ENCODE measurements around the gene SFTPA2. TPM values are rescaled to one million over a fixed set of nuclear protein-coding genes. Genes with fewer than 3 reads are reported as not detected.
"Not testable (repeated sequence)": the region's sequence is repeated elsewhere in the genome, so short reads cannot be mapped to it uniquely, and the experiment has no call there.

The SFTPA2 gene
- total RNA-seq, 1 donor from 2014 or later = 14,717 TPM

DNA sequence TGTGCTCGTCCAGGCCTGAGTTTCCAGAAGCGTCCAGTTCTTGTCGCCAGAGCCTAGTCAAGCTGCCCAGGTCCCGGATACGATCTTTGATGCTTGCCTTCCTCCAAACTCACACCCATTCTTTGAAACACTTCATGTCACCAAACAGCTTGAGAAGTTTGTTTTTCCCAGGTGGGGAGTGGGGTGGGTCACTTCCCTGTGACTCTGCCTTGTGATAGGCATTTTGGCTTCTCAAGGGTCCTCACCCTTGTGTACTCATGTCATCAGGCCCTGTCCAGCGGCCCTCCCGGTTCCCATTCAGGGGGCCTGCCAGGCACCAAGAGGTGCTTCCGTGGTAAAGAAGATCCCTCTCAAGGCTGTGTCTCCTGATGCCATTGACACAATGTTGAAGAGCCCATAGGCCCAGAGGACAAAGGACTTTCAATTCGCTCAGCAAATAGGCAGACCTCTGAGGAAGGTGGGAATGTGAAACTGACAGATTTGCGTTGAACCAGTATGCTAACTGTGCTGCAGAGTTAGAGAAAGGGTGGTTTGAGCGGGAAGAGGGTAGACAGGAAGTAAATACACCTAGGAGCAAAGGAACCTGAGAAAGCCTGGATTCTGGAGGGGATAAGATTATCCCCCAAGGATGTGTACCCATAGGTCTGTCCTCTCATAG lies 25.8 kb upstream of the SFTPA2 start:
- TF ChIP-seq, protein P1, sequence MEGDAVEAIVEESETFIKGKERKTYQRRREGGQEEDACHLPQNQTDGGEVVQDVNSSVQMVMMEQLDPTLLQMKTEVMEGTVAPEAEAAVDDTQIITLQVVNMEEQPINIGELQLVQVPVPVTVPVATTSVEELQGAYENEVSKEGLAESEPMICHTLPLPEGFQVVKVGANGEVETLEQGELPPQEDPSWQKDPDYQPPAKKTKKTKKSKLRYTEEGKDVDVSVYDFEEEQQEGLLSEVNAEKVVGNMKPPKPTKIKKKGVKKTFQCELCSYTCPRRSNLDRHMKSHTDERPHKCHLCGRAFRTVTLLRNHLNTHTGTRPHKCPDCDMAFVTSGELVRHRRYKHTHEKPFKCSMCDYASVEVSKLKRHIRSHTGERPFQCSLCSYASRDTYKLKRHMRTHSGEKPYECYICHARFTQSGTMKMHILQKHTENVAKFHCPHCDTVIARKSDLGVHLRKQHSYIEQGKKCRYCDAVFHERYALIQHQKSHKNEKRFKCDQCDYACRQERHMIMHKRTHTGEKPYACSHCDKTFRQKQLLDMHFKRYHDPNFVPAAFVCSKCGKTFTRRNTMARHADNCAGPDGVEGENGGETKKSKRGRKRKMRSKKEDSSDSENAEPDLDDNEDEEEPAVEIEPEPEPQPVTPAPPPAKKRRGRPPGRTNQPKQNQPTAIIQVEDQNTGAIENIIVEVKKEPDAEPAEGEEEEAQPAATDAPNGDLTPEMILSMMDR (IDR thresholded peaks at IDR 0.05) = no peak
- DNase-seq = peak; percentile 68
- no peaks in the 10 kb centered on the region for H3K36me3 ChIP-seq
- intact Hi-C loops (cut with DNase I) = no loop called here
- H3K27me3 ChIP-seq (ENCODE audit: low read depth) = no peaks in the 10 kb centered on the region
- peak; percentile 87 to 90 for ATAC-seq
- no peaks in the 10 kb centered on the region for H3K4me1 ChIP-seq
- H3K27ac ChIP-seq = no peak overlapping the region
- H3K9me3 ChIP-seq = no peaks in the 10 kb centered on the region
- no peak overlapping the region for H3K4me3 ChIP-seq

DNA sequence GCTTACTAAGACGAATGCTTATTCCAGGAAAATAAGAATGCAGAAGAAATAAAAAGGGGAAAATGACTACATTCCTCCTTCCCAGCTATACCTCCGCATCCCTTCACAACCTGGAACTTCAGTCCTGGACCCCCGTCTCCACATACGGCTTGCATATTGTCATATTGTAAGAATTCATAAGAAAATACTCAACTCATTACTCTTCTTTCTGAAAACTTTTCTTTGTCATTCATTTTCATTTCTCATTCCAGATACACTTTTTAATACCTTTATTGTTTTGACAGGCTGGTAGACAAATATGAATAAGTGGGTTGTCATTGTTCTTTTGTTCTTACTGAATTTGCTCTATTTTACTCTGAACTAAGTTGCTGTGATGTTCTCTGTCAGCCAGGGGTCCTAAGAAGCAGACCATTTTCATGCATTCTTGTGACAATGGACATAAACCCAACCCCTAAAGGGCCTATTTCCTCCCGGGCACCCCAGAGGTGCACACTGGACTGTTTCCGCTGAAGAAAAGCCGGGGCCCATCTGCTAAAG lies 23.3 kb upstream of the SFTPA2 start:
- Histone ChIP-seq H3K4me1 (no peaks in the 10 kb centered on the region), H3K27ac (no peak overlapping the region), H3K27me3 (ENCODE audit: low read depth) (no peaks in the 10 kb centered on the region), H3K36me3 (no peaks in the 10 kb centered on the region), H3K9me3 (no peaks in the 10 kb centered on the region), H3K4me3 (no peak overlapping the region)
- TF ChIP-seq, protein P1 (IDR thresholded peaks at IDR 0.05) = no peak
- no peak for DNase-seq
- intact Hi-C loops (cut with DNase I) = no loop called here
- no peak for ATAC-seq

DNA sequence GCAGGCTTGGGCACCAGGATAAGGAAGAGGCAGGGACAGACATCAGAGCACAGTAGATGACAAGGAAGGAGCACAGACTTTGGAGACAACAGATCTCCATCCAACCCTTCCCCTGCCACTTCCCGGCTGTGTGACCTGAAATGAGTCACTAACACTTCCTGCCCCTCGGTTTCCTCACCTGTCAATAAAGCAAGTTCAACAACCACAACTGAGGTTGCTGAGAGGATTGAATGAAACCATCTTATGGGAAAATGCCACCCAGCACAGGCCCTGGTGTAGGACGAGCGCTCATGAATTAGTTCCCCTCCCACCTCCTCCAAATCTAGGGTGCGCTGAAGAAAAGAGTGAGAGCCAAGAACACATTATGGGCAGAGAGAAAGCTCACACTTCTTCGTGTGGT lies 22.7 kb upstream of the SFTPA2 start:
- H3K27me3 ChIP-seq (ENCODE audit: low read depth); H3K9me3 ChIP-seq: not testable (repeated sequence)

DNA sequence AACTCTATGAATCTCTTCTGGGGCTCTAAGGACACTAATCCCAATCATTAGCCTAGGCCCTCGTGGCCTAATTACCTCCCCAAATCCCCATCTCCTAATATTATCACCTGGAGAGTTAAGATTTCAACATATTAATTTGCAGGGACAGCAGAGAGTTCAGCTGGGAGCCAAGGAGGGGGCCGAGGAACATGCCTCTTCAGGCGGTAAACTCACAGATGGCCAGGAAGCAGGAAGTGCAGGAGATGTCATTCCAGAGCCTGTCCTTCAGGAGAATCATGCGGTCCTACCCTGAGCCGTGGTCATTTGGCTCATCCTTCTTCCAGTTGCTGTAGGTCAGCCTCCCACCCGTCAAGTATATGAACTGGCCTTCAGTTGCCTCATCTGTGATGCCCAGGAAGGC lies 21.9 kb upstream of the SFTPA2 start:
- no peak overlapping the region for H3K4me3 ChIP-seq
- H3K27ac ChIP-seq = no peak overlapping the region
- no peaks in the 10 kb centered on the region for H3K27me3 ChIP-seq (ENCODE audit: low read depth)
- no peak for ATAC-seq
- DNase-seq = no peak
- H3K36me3 ChIP-seq = no peaks in the 10 kb centered on the region
- no peaks in the 10 kb centered on the region for H3K4me1 ChIP-seq
- H3K9me3 ChIP-seq = no peaks in the 10 kb centered on the region
- intact Hi-C loops (cut with DNase I) = no loop called here
- TF ChIP-seq, protein P1 (IDR thresholded peaks at IDR 0.05) = no peak

More for the DNA sequence above, 22.7 kb upstream of the SFTPA2 start:
- intact Hi-C loops (cut with DNase I); H3K27ac ChIP-seq; H3K36me3 ChIP-seq; DNase-seq; H3K4me1 ChIP-seq; H3K4me3 ChIP-seq; ATAC-seq: not testable (repeated sequence)

DNA sequence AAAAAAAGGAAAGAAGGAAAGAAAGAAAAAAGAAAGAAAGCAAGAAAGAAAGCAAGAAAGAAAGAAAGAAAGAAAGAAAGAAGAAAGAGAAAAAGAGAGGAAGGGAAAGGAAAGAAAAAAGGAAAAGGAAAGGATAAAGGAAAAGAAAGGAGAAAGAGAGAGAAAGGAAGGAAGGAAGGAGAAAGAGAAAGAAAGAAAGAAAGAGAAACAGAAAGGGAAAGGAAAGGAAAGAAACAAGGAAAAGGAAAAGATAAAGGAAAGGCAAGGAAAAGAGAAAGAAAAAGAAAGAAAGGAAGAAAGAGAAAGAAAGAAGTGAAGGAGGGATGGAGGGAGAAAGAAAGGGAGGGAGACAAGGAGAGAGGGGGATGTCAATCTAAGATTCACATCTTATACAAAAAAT lies 20.8 kb upstream of the SFTPA2 start:
- ATAC-seq (no peak), DNase-seq (no peak)
- H3K36me3 ChIP-seq = no peaks in the 10 kb centered on the region
- intact Hi-C loops (cut with DNase I) = no loop called here
- H3K27me3 ChIP-seq (ENCODE audit: low read depth) = no peaks in the 10 kb centered on the region
- TF ChIP-seq, protein P1 (IDR thresholded peaks at IDR 0.05) = no peak
- no peaks in the 10 kb centered on the region for H3K9me3 ChIP-seq
- H3K4me1 ChIP-seq = no peaks in the 10 kb centered on the region
- H3K27ac ChIP-seq = no peak overlapping the region
- no peak overlapping the region for H3K4me3 ChIP-seq

DNA sequence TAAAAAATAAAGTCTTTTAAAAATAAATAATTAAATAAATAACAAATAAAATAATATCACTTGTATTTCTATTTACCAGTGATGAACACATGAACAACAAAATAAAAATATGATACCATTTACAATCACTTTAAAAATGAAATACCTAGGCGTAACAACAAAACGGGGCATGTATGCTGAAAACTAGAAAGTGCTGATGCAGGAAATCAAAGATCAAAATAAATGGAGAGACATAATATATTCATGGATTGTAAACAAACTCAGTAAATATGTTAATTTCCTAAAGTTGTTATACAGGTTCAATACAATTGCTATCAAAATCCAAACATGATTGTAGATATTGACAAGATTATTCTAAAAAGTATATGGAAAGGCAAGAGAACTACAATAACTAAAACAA lies 19.2 kb upstream of the SFTPA2 start:
- H3K36me3 ChIP-seq = no peaks in the 10 kb centered on the region
- no peaks in the 10 kb centered on the region for H3K9me3 ChIP-seq
- H3K27ac ChIP-seq = no peak overlapping the region
- H3K27me3 ChIP-seq (ENCODE audit: low read depth) = no peaks in the 10 kb centered on the region
- H3K4me3 ChIP-seq = no peak overlapping the region
- TF ChIP-seq, protein P1 (IDR thresholded peaks at IDR 0.05) = no peak
- no peaks in the 10 kb centered on the region for H3K4me1 ChIP-seq
- no peak for DNase-seq
- intact Hi-C loops (cut with DNase I) = no loop called here
- no peak for ATAC-seq

DNA sequence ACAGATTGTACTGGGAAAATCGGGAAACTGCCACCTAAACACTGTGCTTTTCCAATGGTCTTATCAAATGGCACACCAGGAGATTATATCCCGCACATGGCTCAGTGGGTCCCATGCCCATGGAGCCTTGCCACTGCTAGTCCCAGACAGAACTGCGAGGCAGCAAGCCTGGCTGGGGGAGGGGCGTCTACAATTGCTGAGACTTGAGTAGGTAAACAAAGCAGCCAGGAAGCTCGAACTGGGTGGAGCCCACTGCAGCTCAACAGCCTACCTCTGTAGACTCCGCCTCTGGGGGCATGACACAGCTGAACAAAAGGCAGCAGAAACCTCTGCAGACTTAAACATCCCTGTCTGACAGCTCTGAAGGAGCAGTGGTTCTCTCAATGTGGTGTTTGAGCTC lies 10.4 kb upstream of the SFTPA2 start:
- H3K27me3 ChIP-seq (ENCODE audit: low read depth); H3K36me3 ChIP-seq; H3K4me1 ChIP-seq; intact Hi-C loops (cut with DNase I); H3K4me3 ChIP-seq; H3K9me3 ChIP-seq; H3K27ac ChIP-seq; ATAC-seq; DNase-seq: not testable (repeated sequence)
